Breast epithelium (tissue), 4 donors: ENCODE measurements around the gene AOAH. TPM values are rescaled to one million over a fixed set of nuclear protein-coding genes. Genes with fewer than 3 reads are reported as not detected.

ENCODE experiments used
- DNase-seq, 2 donors: peaks; one replicate each; pipeline ENCODE4 v3.0.0-alpha.2; 2019; ENCODE audit warnings: low spot score in 2 of 2
- H3K27ac ChIP-seq, 2 donors: fragments of 200-600 bp; sonication (generic) in 1 of 2; one replicate each; pipeline ENCODE4 v1.5.1; 2016 to 2019; ENCODE audit warnings: mild to moderate bottlenecking in 1 of 2
- H3K27me3 ChIP-seq, 2 donors: fragments of 200-600 bp; sonication (generic) in 1 of 2; one replicate each; pipeline versions ENCODE4 v1.5.1 to v1.6.0; 2017 to 2019; ENCODE audit warnings: control low read depth in 1 of 2, mild to moderate bottlenecking in 1 of 2
- H3K36me3 ChIP-seq: fragments of 200-600 bp; one replicate; pipeline ENCODE4 v1.5.1; 2019
- H3K4me1 ChIP-seq, 2 donors: fragments of 200-600 bp; sonication (generic); one replicate each; pipeline ENCODE4 v1.5.1; 2016 to 2019; ENCODE audit warnings: control low read depth in 1 of 2
- H3K4me3 ChIP-seq, 3 donors: fragments of 200-600 bp; sonication (generic); 1 replicate in 2 of 3; 2 replicates in 1 of 3; pipeline ENCODE4 v1.5.1; 2016 to 2019; ENCODE audit warnings: mild to moderate bottlenecking in 3 of 3, moderate library complexity in 2 of 3
- H3K9me3 ChIP-seq, 2 donors: fragments of 200-600 bp; sonication (generic) in 1 of 2; one replicate each; pipeline ENCODE4 v1.5.1; 2016 to 2019; ENCODE audit warnings: control low read depth in 1 of 2
- POLR2A ChIP-seq: fragments of 450-650 bp; IDR thresholded peaks from one replicate; pipeline ENCODE4 v1.6.1; 2016; ENCODE audit warnings: antibody characterized with exemption, mild to moderate bottlenecking, moderate library complexity
- POLR2AphosphoS5 ChIP-seq, 3 donors: sonication (generic); formaldehyde crosslinking; IDR thresholded peaks; one replicate each; pipeline ENCODE4 v1.6.1; 2017; ENCODE audit warnings: antibody characterized with exemption in 3 of 3
- intact Hi-C: fragments of 100-400 bp; cut with DNase I; formaldehyde crosslinking; loops from one replicate; pipeline ENCODE4 v1.15.1; 2023; ENCODE audit warnings: low total_unique reads
- total RNA-seq, 3 donors: library from RNA; depleted of rRNA; stranded (reverse); fragments of >200 nt; gene quantifications; one replicate each; pipeline ENCODE4 v1.1.0, GENCODE V29; 2016
- TF ChIP-seq, protein P1 (sequence below), 3 donors: fragments of 450-650 bp; IDR thresholded peaks; one replicate each; pipeline ENCODE4 v1.5.1; 2016 to 2017; ENCODE audit warnings: antibody characterized with exemption in 3 of 3, mild to moderate bottlenecking in 3 of 3, moderate library complexity in 3 of 3

AOAH gene
- total RNA-seq, 3 donors from 2014 or later: 4.6 to 13.3 (median 10.8) TPM

DNA sequence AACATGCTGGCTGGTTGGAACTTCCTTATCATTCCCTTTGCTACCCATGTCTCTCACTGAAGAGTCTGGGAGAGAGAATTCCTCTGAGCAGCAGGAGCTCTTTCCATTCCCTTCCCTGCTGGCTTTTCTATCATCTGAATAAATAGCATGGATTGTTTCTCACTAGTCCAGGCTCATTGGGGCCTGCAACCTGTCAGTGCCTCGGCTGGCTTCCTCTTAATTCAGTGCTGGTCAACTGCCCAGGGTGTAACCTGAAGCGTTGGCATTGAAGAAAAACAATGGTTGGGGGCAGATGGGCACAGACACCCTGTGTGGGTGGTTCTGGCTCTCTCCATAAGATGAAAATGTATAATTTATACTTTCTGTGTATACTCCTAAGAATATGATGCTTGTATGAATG is 179.0 kb downstream of the AOAH start:
- intact Hi-C loops: no loop called here
- H3K36me3 ChIP-seq: no peaks in the 10 kb centered on the region
- no peak overlapping the region for H3K4me3 ChIP-seq

DNA sequence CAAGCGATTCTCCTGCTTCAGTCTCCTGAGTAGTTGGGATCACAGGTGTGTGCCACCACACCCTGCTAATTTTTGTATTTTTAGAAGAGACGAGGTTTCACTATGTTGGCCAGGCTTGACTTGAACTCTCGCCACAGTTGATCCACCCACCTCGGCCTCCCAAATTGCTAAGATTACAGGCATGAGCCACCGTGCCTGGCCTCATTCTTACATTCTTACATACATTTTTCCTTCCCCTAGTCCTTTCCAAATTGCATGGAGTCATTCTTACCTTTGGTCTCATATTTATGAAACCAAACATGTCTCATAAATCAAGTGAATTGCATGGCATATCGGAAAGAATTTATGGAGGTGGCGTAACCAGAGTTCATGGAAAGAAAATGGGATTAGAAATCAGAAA is 186.2 kb downstream of the AOAH start:
- intact Hi-C loops: no loop called here
- Histone ChIP-seq H3K27me3 (no peaks in the 10 kb centered on the region), H3K27ac (no peak overlapping the region), H3K9me3 (no peaks in the 10 kb centered on the region), H3K4me3 (no peak overlapping the region), H3K36me3 (no peaks in the 10 kb centered on the region), H3K4me1 (no peaks in the 10 kb centered on the region)
- TF ChIP-seq, protein P1, sequence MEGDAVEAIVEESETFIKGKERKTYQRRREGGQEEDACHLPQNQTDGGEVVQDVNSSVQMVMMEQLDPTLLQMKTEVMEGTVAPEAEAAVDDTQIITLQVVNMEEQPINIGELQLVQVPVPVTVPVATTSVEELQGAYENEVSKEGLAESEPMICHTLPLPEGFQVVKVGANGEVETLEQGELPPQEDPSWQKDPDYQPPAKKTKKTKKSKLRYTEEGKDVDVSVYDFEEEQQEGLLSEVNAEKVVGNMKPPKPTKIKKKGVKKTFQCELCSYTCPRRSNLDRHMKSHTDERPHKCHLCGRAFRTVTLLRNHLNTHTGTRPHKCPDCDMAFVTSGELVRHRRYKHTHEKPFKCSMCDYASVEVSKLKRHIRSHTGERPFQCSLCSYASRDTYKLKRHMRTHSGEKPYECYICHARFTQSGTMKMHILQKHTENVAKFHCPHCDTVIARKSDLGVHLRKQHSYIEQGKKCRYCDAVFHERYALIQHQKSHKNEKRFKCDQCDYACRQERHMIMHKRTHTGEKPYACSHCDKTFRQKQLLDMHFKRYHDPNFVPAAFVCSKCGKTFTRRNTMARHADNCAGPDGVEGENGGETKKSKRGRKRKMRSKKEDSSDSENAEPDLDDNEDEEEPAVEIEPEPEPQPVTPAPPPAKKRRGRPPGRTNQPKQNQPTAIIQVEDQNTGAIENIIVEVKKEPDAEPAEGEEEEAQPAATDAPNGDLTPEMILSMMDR (IDR thresholded peaks at IDR 0.05): no peak
- no peak for TF ChIP-seq POLR2AphosphoS5 (IDR thresholded peaks at IDR 0.05)
- no peak for TF ChIP-seq POLR2A
- DNase-seq: no peak

More for the DNA sequence above, 179.0 kb downstream of the AOAH start:
- TF ChIP-seq POLR2AphosphoS5 (IDR thresholded peaks at IDR 0.05): no peak
- TF ChIP-seq, protein P1 (IDR thresholded peaks at IDR 0.05): no peak
- TF ChIP-seq POLR2A: no peak
- Histone ChIP-seq H3K4me1 (no peaks in the 10 kb centered on the region), H3K27ac (no peak overlapping the region), H3K27me3 (no peaks in the 10 kb centered on the region), H3K9me3 (no peaks in the 10 kb centered on the region)
- no peak for DNase-seq

DNA sequence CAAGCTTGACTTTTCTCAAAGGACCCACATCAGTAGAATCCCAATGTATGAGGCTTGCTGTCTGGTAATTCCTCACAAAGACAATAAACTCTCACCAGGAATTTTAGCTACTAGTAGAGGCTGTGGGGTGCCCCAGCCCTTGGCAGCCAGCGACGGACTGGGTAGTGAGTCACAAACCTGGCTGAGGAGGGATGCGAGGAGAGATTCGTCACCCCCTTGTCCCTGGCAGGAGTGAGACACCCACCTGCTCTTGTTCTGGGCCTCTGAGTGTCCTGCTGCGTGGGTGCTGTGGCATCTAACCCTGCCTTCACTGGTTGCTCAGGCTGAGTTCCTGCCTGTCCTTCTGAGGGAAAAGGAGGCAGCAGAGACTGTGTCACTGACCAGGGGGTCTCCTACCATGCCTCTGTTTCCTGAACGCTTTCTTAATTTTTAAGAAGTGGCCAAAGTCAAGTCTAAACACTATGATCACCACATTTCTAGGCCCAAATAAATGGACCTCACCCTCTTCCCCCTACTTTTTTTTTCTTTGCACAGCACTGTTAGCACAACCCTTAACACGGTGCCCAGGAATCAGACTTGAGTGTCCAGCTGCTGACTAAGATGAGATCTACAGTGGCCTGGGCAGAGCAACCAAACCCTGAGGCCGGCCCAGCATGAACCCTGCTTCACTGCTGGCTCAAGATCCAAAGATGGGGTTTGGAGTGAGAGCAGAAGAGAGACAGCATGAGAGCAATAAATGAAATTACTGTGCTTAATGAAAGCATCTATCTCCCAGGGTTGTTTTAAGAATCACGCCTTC is 188.2 kb downstream of the AOAH start:
- H3K4me1 ChIP-seq: no peaks in the 10 kb centered on the region
- H3K36me3 ChIP-seq: no peaks in the 10 kb centered on the region
- intact Hi-C loops: no loop called here
- no peaks in the 10 kb centered on the region for H3K9me3 ChIP-seq
- peak in 1 of 2 donors; percentile 37 for DNase-seq
- H3K4me3 ChIP-seq: no peak overlapping the region
- no peak for TF ChIP-seq POLR2A
- TF ChIP-seq POLR2AphosphoS5 (IDR thresholded peaks at IDR 0.05): no peak
- TF ChIP-seq, protein P1 (IDR thresholded peaks at IDR 0.05): no peak
- no peak overlapping the region for H3K27ac ChIP-seq
- no peaks in the 10 kb centered on the region for H3K27me3 ChIP-seq

DNA sequence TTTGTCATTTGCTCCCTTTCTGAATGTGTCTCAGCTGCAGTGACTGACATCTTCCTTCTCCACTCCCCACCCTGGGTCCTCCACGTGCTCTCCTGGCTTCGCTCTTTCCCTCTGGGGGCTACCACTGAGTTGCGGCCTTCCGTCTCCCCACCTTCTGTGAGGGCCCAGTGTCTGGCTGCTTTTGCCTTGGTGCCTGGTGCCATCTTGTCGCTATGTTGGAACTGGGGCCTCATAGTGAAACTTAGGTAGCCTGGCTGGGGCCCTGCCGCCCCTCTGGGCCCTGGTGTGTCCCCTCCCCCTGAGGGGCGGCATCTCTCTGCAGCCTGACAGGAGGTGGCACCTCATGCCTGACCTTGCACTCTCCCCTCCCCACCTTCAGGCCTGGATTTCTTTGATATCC is 190.6 kb downstream of the AOAH start:
- DNase-seq: no peak
- H3K27me3 ChIP-seq: no peaks in the 10 kb centered on the region
- no peaks in the 10 kb centered on the region for H3K9me3 ChIP-seq
- H3K27ac ChIP-seq: no peak overlapping the region
- TF ChIP-seq, protein P1 (IDR thresholded peaks at IDR 0.05): no peak
- TF ChIP-seq POLR2A (no peak), POLR2AphosphoS5 (IDR thresholded peaks at IDR 0.05) (no peak)
- no peak overlapping the region for H3K4me3 ChIP-seq
- intact Hi-C loops: no loop called here
- no peaks in the 10 kb centered on the region for H3K36me3 ChIP-seq
- no peaks in the 10 kb centered on the region for H3K4me1 ChIP-seq

DNA sequence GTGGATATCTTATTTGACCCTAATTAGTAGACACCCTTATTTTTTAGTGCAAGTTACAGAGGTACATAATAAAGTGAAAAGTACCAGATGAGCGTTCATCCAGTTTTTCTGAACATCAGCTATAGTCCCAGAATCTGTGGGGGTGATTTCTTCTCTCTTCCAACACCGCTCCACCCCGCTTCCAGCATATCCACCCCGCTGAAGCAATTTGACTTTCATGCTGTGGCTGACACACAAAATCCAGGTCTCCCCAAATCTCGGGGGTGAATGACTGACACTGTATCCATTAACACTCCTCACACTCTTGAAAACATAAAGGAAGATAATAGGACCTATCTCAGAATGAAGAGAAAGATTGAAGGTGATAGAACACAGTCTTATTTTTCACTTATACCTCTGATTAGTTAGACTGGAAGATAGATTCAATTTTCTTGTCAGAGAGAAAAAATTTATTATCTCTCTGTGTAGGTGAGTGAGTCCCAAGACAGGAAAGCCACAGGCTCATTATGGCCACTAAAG is 191.3 kb downstream of the AOAH start:
- DNase-seq: no peak
- Histone ChIP-seq H3K36me3 (no peaks in the 10 kb centered on the region), H3K27me3 (no peaks in the 10 kb centered on the region), H3K27ac (no peak overlapping the region), H3K9me3 (no peaks in the 10 kb centered on the region), H3K4me1 (no peaks in the 10 kb centered on the region), H3K4me3 (no peak overlapping the region)
- intact Hi-C loops: no loop called here
- TF ChIP-seq POLR2A (no peak), POLR2AphosphoS5 (IDR thresholded peaks at IDR 0.05) (no peak)
- TF ChIP-seq, protein P1 (IDR thresholded peaks at IDR 0.05): no peak
